ENCODE measurements around the gene ALOX5.

- no peak for TF ChIP-seq TP53 (CRISPR knock-in tag; IDR thresholded peaks at IDR 0.05)
- TF ChIP-seq CTCF (IDR thresholded peaks at IDR 0.05), result no peak
- TF ChIP-seq E2F1 (CRISPR knock-in tag; IDR thresholded peaks at IDR 0.05), result no peak
- no peak for TF ChIP-seq USF1 (CRISPR knock-in tag; IDR thresholded peaks at IDR 0.05)
- no peak for TF ChIP-seq MLX (CRISPR knock-in tag; IDR thresholded peaks at IDR 0.05)
- TF ChIP-seq TEAD1 (CRISPR knock-in tag; IDR thresholded peaks at IDR 0.05), result no peak
- TF ChIP-seq SMAD3 (CRISPR knock-in tag; IDR thresholded peaks at IDR 0.05; ENCODE audit: borderline replicate concordance), result no peak
- no peak for TF ChIP-seq MAX (CRISPR knock-in tag; IDR thresholded peaks at IDR 0.05)
- no peak for TF ChIP-seq JUN (CRISPR knock-in tag; IDR thresholded peaks at IDR 0.05)
- TF ChIP-seq ZSCAN18 (CRISPR knock-in tag; IDR thresholded peaks at IDR 0.05), result no peak
- TF ChIP-seq SP1 (CRISPR knock-in tag; conservative IDR thresholded peaks at IDR 0.05), result no peak
- no peak for TF ChIP-seq ZNF138 (CRISPR knock-in tag; conservative IDR thresholded peaks at IDR 0.05)
- TF ChIP-seq PREB (CRISPR knock-in tag; IDR thresholded peaks at IDR 0.05; ENCODE audit: borderline replicate concordance), result no peak
- no peak for TF ChIP-seq ZNF512 (CRISPR knock-in tag; IDR thresholded peaks at IDR 0.05; ENCODE audit: borderline replicate concordance)
These were observed 114.3 kb downstream of the ALOX5 start for GRCh38 chr10:45488365-45488764.

Data from WTC11 (cell line).